Natural killer cell (primary cell): ENCODE measurements around the gene TNIK. TPM values are rescaled to one million over a fixed set of nuclear protein-coding genes. Genes with fewer than 3 reads are reported as not detected.

ENCODE experiments used
- ATAC-seq, 3 donors: fragments of 150-1000 bp in 2 of 3; fragments of 200-7000 bp in 1 of 3; cut with Tn5 transposase; 1 replicate in 1 of 3; 2 replicates in 2 of 3; pipeline ENCODE4 v1.10.0; 2021; ENCODE audit warnings: mild to moderate bottlenecking in 2 of 3, moderate library complexity in 2 of 3
- DNase-seq, 2 donors: peaks; one replicate each; pipeline versions ENCODE4 v3.0.0 to v3.0.0-alpha.2; 2013 to 2021; ENCODE audit warnings: mixed read lengths in 1 of 2
- H3K27ac ChIP-seq: one replicate; pipeline ENCODE4 v1.5.1; 2013; ENCODE audit warnings: mild to moderate bottlenecking, low read length
- H3K27me3 ChIP-seq: one replicate; pipeline ENCODE4 v1.6.1; 2013; ENCODE audit warnings: low read length; ENCODE audit not compliant: control insufficient read depth, insufficient read depth
- H3K36me3 ChIP-seq: one replicate; pipeline ENCODE4 v1.6.1; 2013; ENCODE audit warnings: low read length; ENCODE audit not compliant: control insufficient read depth, insufficient read depth
- H3K4me1 ChIP-seq: one replicate; pipeline ENCODE4 v1.6.1; 2013; ENCODE audit warnings: low read length; ENCODE audit not compliant: control insufficient read depth, insufficient read depth
- H3K4me3 ChIP-seq: one replicate; pipeline ENCODE4 v1.5.1; 2013; ENCODE audit warnings: low read length
- H3K9me3 ChIP-seq: one replicate; pipeline ENCODE4 v1.6.1; 2013; ENCODE audit warnings: low read length; ENCODE audit not compliant: control insufficient read depth, insufficient read depth
- H3K27ac Mint-ChIP-seq, 2 donors: one replicate each; pipeline ENCODE4 v1.8.0; 2022; ENCODE audit warnings: mild to moderate bottlenecking in 2 of 2, mixed read lengths in 2 of 2, moderate library complexity in 1 of 2
- H3K27me3 Mint-ChIP-seq, 2 donors: one replicate each; pipeline ENCODE4 v1.8.0; 2022; ENCODE audit warnings: low read depth in 2 of 2, mixed read lengths in 2 of 2
- H3K36me3 Mint-ChIP-seq: one replicate; pipeline ENCODE4 v1.8.0; 2022; ENCODE audit warnings: mixed read lengths
- H3K4me1 Mint-ChIP-seq, 2 donors: one replicate each; pipeline ENCODE4 v1.8.0; 2022; ENCODE audit warnings: mixed read lengths in 2 of 2
- H3K4me3 Mint-ChIP-seq: one replicate; pipeline ENCODE4 v1.8.0; 2022; ENCODE audit warnings: mild to moderate bottlenecking, moderate library complexity, mixed read lengths
- H3K9me3 Mint-ChIP-seq, 2 donors: one replicate each; pipeline ENCODE4 v1.8.0; 2022; ENCODE audit warnings: mixed read lengths in 2 of 2
- CTCF ChIP-seq: fragments of 200-600 bp; IDR thresholded peaks from one replicate; pipeline ENCODE4 v1.8.0; 2022; ENCODE audit warnings: antibody characterized with exemption
- WGBS: methylation state at CpG from one replicate; pipeline ENCODE4 v1.1.7; 2013; ENCODE audit warnings: missing lambda C conversion rate; ENCODE audit not compliant: insufficient coverage; 5-methylcytosine and 5-hydroxymethylcytosine counted together
- intact Hi-C: fragments of 100-400 bp; cut with micrococcal nuclease; formaldehyde crosslinking; loops from one replicate; pipeline ENCODE4 v1.14.2; 2022
- total RNA-seq, 4 donors: library from RNA; stranded (reverse); fragments of 120-200 nt in 1 of 4; gene quantifications; one replicate each; pipeline versions ENCODE4 v1.2.3 to v1.2.4, GENCODE V29; 2013 to 2022

Gene TNIK
- total RNA-seq, 3 donors from 2014 or later (not counting 1 experiment from before 2014, with no cell fraction given), result 93.7 to 122 (median 119) TPM

- H3K27ac ChIP-seq, result no peak overlapping the region
- no peaks in the 10 kb centered on the region for H3K27me3 ChIP-seq
- Mint-ChIP-seq H3K9me3 (no peaks in the 10 kb centered on the region), H3K4me1 (peaks cover 19 to 30% of the 10 kb centered on the region in 2 donors), H3K4me3 (no peak overlapping the region), H3K27me3 (no peaks in the 10 kb centered on the region), H3K36me3 (peaks cover 4% of the 10 kb centered on the region), H3K27ac (no peak overlapping the region)
- H3K36me3 ChIP-seq, result peaks cover 6% of the 10 kb centered on the region
- ATAC-seq, result no peak
- DNase-seq, result no peak
- H3K4me1 ChIP-seq, result no peaks in the 10 kb centered on the region
- no peaks in the 10 kb centered on the region for H3K9me3 ChIP-seq
- H3K4me3 ChIP-seq, result no peak overlapping the region
- 87% methylated on average over 1 of the region's 1 CpG for whole genome bisulfite sequencing
- TF ChIP-seq CTCF, result no peak
- intact Hi-C loops, result no loop called here
Observed at GRCh38 chr3:171204942-171205341, 255.3 kb downstream of the TNIK start.

- Histone ChIP-seq H3K27me3 (no peaks in the 10 kb centered on the region), H3K4me1 (no peaks in the 10 kb centered on the region), H3K4me3 (no peak overlapping the region), H3K27ac (no peak overlapping the region), H3K9me3 (no peaks in the 10 kb centered on the region), H3K36me3 (peaks cover 5% of the 10 kb centered on the region)
- no peak for TF ChIP-seq CTCF
- ATAC-seq, result no peak
- intact Hi-C loops, result no loop called here
- Mint-ChIP-seq H3K9me3 (no peaks in the 10 kb centered on the region), H3K4me3 (no peak overlapping the region), H3K36me3 (no peaks in the 10 kb centered on the region), H3K27ac (no peak overlapping the region), H3K27me3 (no peaks in the 10 kb centered on the region), H3K4me1 (peaks cover 35 to 45% of the 10 kb centered on the region in 2 donors)
- WGBS, result 95% methylated on average over 5 of the region's 6 CpGs
- no peak for DNase-seq
Observed at GRCh38 chr3:171201825-171202224, 258.4 kb downstream of the TNIK start.

GRCh38 chr3:171200750-171201088, 259.5 kb downstream of the TNIK start:
- H3K27ac ChIP-seq, result no peak overlapping the region
- no peaks in the 10 kb centered on the region for H3K4me1 ChIP-seq
- Mint-ChIP-seq H3K36me3 (no peaks in the 10 kb centered on the region), H3K9me3 (no peaks in the 10 kb centered on the region), H3K27ac (no peak overlapping the region), H3K4me1 (peaks cover 29 to 39% of the 10 kb centered on the region in 2 donors), H3K27me3 (no peaks in the 10 kb centered on the region), H3K4me3 (no peak overlapping the region)
- no peak for ATAC-seq
- no peak overlapping the region for H3K4me3 ChIP-seq
- DNase-seq, result no peak
- H3K9me3 ChIP-seq, result no peaks in the 10 kb centered on the region
- intact Hi-C loops, result no loop called here
- H3K27me3 ChIP-seq, result no peaks in the 10 kb centered on the region
- peaks cover 3% of the 10 kb centered on the region for H3K36me3 ChIP-seq
- 80% methylated on average over 2 of the region's 2 CpGs for WGBS
- no peak for TF ChIP-seq CTCF

- no peaks in the 10 kb centered on the region for H3K27me3 Mint-ChIP-seq
- no peaks in the 10 kb centered on the region for H3K36me3 Mint-ChIP-seq
- H3K27ac Mint-ChIP-seq, result peak overlapping the region in 1 of 2 donors; percentile 39
- no peak for TF ChIP-seq CTCF
- H3K4me3 Mint-ChIP-seq, result no peak overlapping the region
- peaks cover 3% of the 10 kb centered on the region for H3K36me3 ChIP-seq
- ATAC-seq, result no peak
- intact Hi-C loops, result no loop called here
- no peaks in the 10 kb centered on the region for H3K27me3 ChIP-seq
- H3K4me3 ChIP-seq, result no peak overlapping the region
- H3K9me3 Mint-ChIP-seq, result no peaks in the 10 kb centered on the region
- no peak for DNase-seq
- no peak overlapping the region for H3K27ac ChIP-seq
- no peaks in the 10 kb centered on the region for H3K4me1 ChIP-seq
- 96% methylated on average over 2 of the region's 3 CpGs for WGBS
- no peaks in the 10 kb centered on the region for H3K9me3 ChIP-seq
- H3K4me1 Mint-ChIP-seq, result peaks cover 25 to 34% of the 10 kb centered on the region in 2 donors
Observed at GRCh38 chr3:171200052-171200749, 260.0 kb downstream of the TNIK start.
